Stimulated activated CD8-positive, alpha-beta memory T cell treated with anti-CD3 and anti-CD28 coated beads, Interleukin-2, amount 100 ng/mL, for 48 hours (primary cell): ENCODE measurements around the gene IFT172.
"Not testable (repeated sequence)": the region's sequence is repeated elsewhere in the genome, so short reads cannot be mapped to it uniquely, and the experiment has no call there.

Source experiments
- DNase-seq, 2 donors: peaks; one replicate each; pipeline ENCODE4 v3.0.0-alpha.2; 2020; ENCODE audit warnings: low read depth in 2 of 2

The IFT172 gene

GRCh38 chr2:27489498-27490397 is at the start of gene IFT172:
Gene IFT172, minus strand, starts transcription at chr2:27489743. Its CDS starts 90 bp downstream, at chr2:27489653.
- peak; percentile 96 to 99 for DNase-seq

- not testable (repeated sequence) for DNase-seq
Observed at GRCh38 chr2:27538839-27539450, 49.4 kb upstream of the IFT172 start.

GRCh38 chr2:27537287-27537686 is 47.7 kb upstream of the IFT172 start:
- no peak for DNase-seq

- no peak for DNase-seq
Observed at GRCh38 chr2:27531983-27532382, 42.4 kb upstream of the IFT172 start.

GRCh38 chr2:27527182-27527581 is 37.6 kb upstream of the IFT172 start:
- no peak for DNase-seq

GRCh38 chr2:27522400-27522945 is 32.9 kb upstream of the IFT172 start:
- DNase-seq = no peak

GRCh38 chr2:27520316-27520715 is 30.8 kb upstream of the IFT172 start:
- DNase-seq = no peak

GRCh38 chr2:27518782-27519113 is 29.2 kb upstream of the IFT172 start:
- no peak for DNase-seq

- no peak for DNase-seq
Observed at GRCh38 chr2:27518113-27518781, 28.7 kb upstream of the IFT172 start.

GRCh38 chr2:27509326-27509725 is 19.8 kb upstream of the IFT172 start:
- no peak for DNase-seq

GRCh38 chr2:27507293-27507692 is 17.8 kb upstream of the IFT172 start:
- DNase-seq = no peak

GRCh38 chr2:27506587-27506986 is 17.0 kb upstream of the IFT172 start:
- no peak for DNase-seq

GRCh38 chr2:27502142-27502541 is 12.6 kb upstream of the IFT172 start:
- DNase-seq = no peak

- no peak for DNase-seq
Observed at GRCh38 chr2:27501042-27501441, 11.5 kb upstream of the IFT172 start.

- DNase-seq = no peak
Observed at GRCh38 chr2:27498975-27499374, 9.4 kb upstream of the IFT172 start.

GRCh38 chr2:27497288-27497627 is 7.7 kb upstream of the IFT172 start:
- no peak for DNase-seq

GRCh38 chr2:27496357-27497287 is 7.1 kb upstream of the IFT172 start, which contains the start of gene GCKR:
Gene GCKR, plus strand, starts transcription at chr2:27496839. Its CDS starts 66 bp downstream, at chr2:27496905.
- DNase-seq = no peak

GRCh38 chr2:27495840-27496356 is 6.4 kb upstream of the IFT172 start:
- DNase-seq = no peak

GRCh38 chr2:27494944-27495554 is 5.5 kb upstream of the IFT172 start, which contains the start of gene FNDC4:
Gene FNDC4, minus strand, starts transcription at chr2:27495200. Its CDS starts 521 bp downstream, at chr2:27494679.
- DNase-seq = no peak

GRCh38 chr2:27494284-27494943 is 4.9 kb upstream of the IFT172 start:
- no peak for DNase-seq
